AG10803 (cell line): Measurements from ENCODE around the gene RPS28.
"Not testable (repeated sequence)": the region's sequence is repeated elsewhere in the genome, so short reads cannot be mapped to it uniquely, and the experiment has no call there.

Source experiments
- DNase-seq: peaks from one replicate; pipeline ENCODE4 v3.0.0; 2010; ENCODE audit warnings: low read depth
- H3K4me3 ChIP-seq: 2 replicates; pipeline ENCODE4 v1.5.1; 2011; ENCODE audit warnings: mild to moderate bottlenecking, low read length, control low read depth
- TF ChIP-seq, protein P1 (sequence below): conservative IDR thresholded peaks from 2 replicates; pipeline ENCODE4 v1.5.1; 2011; ENCODE audit warnings: mild to moderate bottlenecking, low read length, control low read depth, inconsistent platforms

Gene RPS28

GRCh38 chr19:8316351-8317125, 4.8 kb upstream of the RPS28 start:
- TF ChIP-seq, protein P1, sequence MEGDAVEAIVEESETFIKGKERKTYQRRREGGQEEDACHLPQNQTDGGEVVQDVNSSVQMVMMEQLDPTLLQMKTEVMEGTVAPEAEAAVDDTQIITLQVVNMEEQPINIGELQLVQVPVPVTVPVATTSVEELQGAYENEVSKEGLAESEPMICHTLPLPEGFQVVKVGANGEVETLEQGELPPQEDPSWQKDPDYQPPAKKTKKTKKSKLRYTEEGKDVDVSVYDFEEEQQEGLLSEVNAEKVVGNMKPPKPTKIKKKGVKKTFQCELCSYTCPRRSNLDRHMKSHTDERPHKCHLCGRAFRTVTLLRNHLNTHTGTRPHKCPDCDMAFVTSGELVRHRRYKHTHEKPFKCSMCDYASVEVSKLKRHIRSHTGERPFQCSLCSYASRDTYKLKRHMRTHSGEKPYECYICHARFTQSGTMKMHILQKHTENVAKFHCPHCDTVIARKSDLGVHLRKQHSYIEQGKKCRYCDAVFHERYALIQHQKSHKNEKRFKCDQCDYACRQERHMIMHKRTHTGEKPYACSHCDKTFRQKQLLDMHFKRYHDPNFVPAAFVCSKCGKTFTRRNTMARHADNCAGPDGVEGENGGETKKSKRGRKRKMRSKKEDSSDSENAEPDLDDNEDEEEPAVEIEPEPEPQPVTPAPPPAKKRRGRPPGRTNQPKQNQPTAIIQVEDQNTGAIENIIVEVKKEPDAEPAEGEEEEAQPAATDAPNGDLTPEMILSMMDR, result no peak
- no peak overlapping the region for H3K4me3 ChIP-seq
- DNase-seq, result no peak

DNA sequence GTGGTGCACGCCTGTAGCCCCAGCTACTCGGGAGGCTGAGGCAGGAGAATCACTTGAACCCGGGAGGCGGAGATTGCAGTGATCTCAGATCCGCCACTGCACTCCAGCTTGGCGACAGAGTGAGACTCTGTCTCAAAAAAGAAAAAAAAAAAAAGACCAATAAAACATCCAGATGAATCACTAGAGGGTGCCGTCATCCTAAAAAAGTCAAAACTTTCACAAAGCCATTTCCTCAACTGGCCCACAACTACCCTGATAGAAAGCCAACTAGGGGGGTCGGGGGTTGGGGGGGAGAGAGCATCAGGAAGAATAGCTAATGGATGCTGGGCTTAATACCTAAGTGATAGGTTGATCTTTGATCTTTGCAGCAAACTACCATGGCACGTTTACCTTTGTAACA, 2.5 kb upstream of the RPS28 start:
- DNase-seq, H3K4me3 ChIP-seq: not testable (repeated sequence)

DNA sequence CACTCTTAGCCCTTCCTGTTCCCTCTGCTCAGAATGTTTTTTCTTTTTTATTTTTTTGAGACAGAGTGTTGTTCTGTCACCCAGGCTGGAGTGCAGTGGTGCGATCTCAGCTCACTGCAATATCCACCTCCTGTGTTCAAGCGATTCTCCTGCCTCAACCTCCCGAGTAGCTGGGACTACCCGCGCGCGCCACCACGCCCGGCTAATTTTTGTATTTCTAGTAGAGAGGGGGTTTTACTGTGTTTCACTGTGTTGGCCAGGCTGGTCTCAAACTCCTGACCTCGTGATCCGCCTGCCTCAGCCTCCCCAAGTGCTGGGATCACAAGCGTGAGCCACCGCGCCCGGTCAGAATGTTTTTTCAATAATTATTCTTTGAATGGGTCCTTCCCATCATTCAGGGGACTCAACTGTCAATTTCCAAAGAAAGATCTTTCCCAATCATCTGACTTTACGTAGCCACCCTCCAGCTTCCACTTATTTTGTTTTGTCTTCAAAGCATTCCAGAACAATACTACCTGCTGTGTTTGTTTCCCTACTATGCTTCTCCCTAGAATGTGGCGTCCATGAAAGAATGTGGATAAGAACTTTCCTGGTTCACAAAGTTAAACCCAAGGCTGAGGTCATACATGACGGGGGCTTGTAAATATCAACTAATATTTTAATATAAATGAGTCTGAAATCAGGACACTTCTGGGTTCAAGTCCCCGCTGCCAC, 1.3 kb upstream of the RPS28 start:
- no peak for DNase-seq
- TF ChIP-seq, protein P1, result no peak

GRCh38 chr19:8320564-8321066, 681 bp upstream of the RPS28 start:
- no peak for DNase-seq
- TF ChIP-seq, protein P1, result no peak
- peak overlapping the region; percentile 98 for H3K4me3 ChIP-seq

More for the DNA sequence above, 1.3 kb upstream of the RPS28 start:
- peak overlapping the region; percentile 98 for H3K4me3 ChIP-seq

GRCh38 chr19:8321986-8322637, 816 bp downstream of the RPS28 start:
- H3K4me3 ChIP-seq, result peak overlapping the region; percentile 98
- DNase-seq, result no peak
- TF ChIP-seq, protein P1, result no peak

GRCh38 chr19:8322638-8322997, 1.3 kb downstream of the RPS28 start:
- DNase-seq, result no peak
- TF ChIP-seq, protein P1, result no peak
- H3K4me3 ChIP-seq, result peak overlapping the region; percentile 98

- TF ChIP-seq, protein P1, result no peak
- H3K4me3 ChIP-seq, result no peak overlapping the region
- DNase-seq, result no peak
Observed at GRCh38 chr19:8323781-8324185, 2.5 kb downstream of the RPS28 start.
